GM12872 (cell line): ENCODE measurements around the gene GIN1.

ENCODE experiments used
- CTCF ChIP-seq: IDR thresholded peaks from 3 replicates; pipeline ENCODE4 v1.5.1; 2011; ENCODE audit warnings: low read depth, mild to moderate bottlenecking, low read length, moderate library complexity; ENCODE audit not compliant: insufficient read depth

Gene GIN1

GRCh38 chr5:103119765-103120606 is at the start of gene GIN1, which contains the start of gene PPIP5K2:
Gene GIN1, minus strand, starts transcription at chr5:103120138. Its CDS starts 11,431 bp downstream, at chr5:103108707.
Gene PPIP5K2, plus strand, starts transcription at chr5:103120301. Its CDS starts 9,289 bp downstream, at chr5:103129590.
- no peak for TF ChIP-seq CTCF

- no peak for TF ChIP-seq CTCF
Measured at GRCh38 chr5:103166706-103167105, 46.8 kb upstream of the GIN1 start.

GRCh38 chr5:103151156-103151555 is 31.2 kb upstream of the GIN1 start:
- TF ChIP-seq CTCF: no peak

- TF ChIP-seq CTCF: no peak
Measured at GRCh38 chr5:103148213-103148612, 28.3 kb upstream of the GIN1 start.

GRCh38 chr5:103145196-103145595 is 25.3 kb upstream of the GIN1 start:
- TF ChIP-seq CTCF: no peak

- TF ChIP-seq CTCF: peak; percentile 84
Measured at GRCh38 chr5:103139264-103139865, 19.4 kb upstream of the GIN1 start.

GRCh38 chr5:103138202-103138690 is 18.3 kb upstream of the GIN1 start:
- no peak for TF ChIP-seq CTCF
